PC-9 (cell line): ENCODE results near the gene BFSP1. TPM values are rescaled to one million over a fixed set of nuclear protein-coding genes. Genes with fewer than 3 reads are reported as not detected.

Source experiments
- BruUV-seq: library from RNA; stranded (reverse); fragments of 400-500 nt; replicated peaks from 2 replicates; lab custom pipeline; 2021; lab: Mats Ljungman, UMichigan
- CTCF ChIA-PET: fragments of 300-600 bp; sonication (Branson Sonifier 250); formaldehyde crosslinking; loops from one replicate; lab custom pipeline; 2022; ENCODE audit warnings: antibody characterized with exemption; lab: Charles Lee
- POLR2A ChIA-PET: fragments of 300-600 bp; sonication (Branson Sonifier 250); formaldehyde crosslinking; loops from one replicate; lab custom pipeline; 2022; ENCODE audit warnings: antibody characterized with exemption; ENCODE audit not compliant: unreplicated experiment; lab: Charles Lee
- DNase-seq, 2 experiments: peaks; one replicate each; pipeline versions ENCODE4 v3.0.0 to v3.0.0-alpha.2; 2015 to 2022; ENCODE audit warnings: mixed read lengths in 1 of 2
- H2AFZ ChIP-seq: fragments of 200-600 bp; sonication (generic); 2 replicates; pipeline ENCODE4 v1.8.1; 2017; ENCODE audit warnings: antibody characterized with exemption
- H3F3A ChIP-seq: fragments of 200-600 bp; sonication (generic); 2 replicates; pipeline ENCODE4 v1.8.1; 2017; ENCODE audit warnings: antibody characterized with exemption, mild to moderate bottlenecking, low read depth; ENCODE audit not compliant: insufficient read depth
- H3K27ac ChIP-seq: fragments of 200-600 bp; sonication (generic); 2 replicates; pipeline ENCODE4 v1.6.1; 2016; ENCODE audit warnings: mixed run types
- H3K27me3 ChIP-seq: fragments of 200-600 bp; sonication (generic); 2 replicates; pipeline ENCODE4 v1.6.1; 2016; ENCODE audit warnings: low read depth, mixed run types; ENCODE audit not compliant: insufficient read depth
- H3K36me3 ChIP-seq: fragments of 200-600 bp; sonication (generic); 2 replicates; pipeline ENCODE4 v1.6.1; 2016; ENCODE audit warnings: low read depth, mixed run types
- H3K4me1 ChIP-seq: fragments of 200-600 bp; sonication (generic); replicated peaks from 2 replicates; pipeline ENCODE4 v1.6.1; 2016; ENCODE audit warnings: mixed run types; ENCODE audit not compliant: insufficient read depth
- H3K4me2 ChIP-seq: fragments of 200-600 bp; sonication (generic); 2 replicates; pipeline ENCODE4 v1.6.1; 2017; ENCODE audit warnings: mixed run types
- H3K4me3 ChIP-seq: fragments of 200-600 bp; sonication (generic); 2 replicates; pipeline ENCODE4 v1.6.1; 2016; ENCODE audit warnings: mixed run types
- H3K79me2 ChIP-seq: fragments of 200-600 bp; sonication (generic); 2 replicates; pipeline ENCODE4 v1.6.1; 2017; ENCODE audit warnings: low read depth, mixed run types
- H3K9me2 ChIP-seq: fragments of 200-600 bp; sonication (generic); 2 replicates; pipeline ENCODE4 v1.8.1; 2017; ENCODE audit warnings: mild to moderate bottlenecking; ENCODE audit not compliant: insufficient read depth
- H3K9me3 ChIP-seq: fragments of 200-600 bp; sonication (generic); 2 replicates; pipeline ENCODE4 v1.8.1; 2016; ENCODE audit warnings: low read depth; ENCODE audit not compliant: insufficient read depth
- H4K20me1 ChIP-seq: fragments of 200-600 bp; sonication (generic); 2 replicates; pipeline ENCODE4 v1.8.1; 2017; ENCODE audit not compliant: insufficient read depth
- EZH2 ChIP-seq: fragments of 200-600 bp; sonication (generic); IDR thresholded peaks from 2 replicates; pipeline ENCODE4 v1.8.0; 2017; ENCODE audit warnings: antibody characterized with exemption, low read depth
- intact Hi-C: fragments of 100-400 bp; cut with micrococcal nuclease; formaldehyde crosslinking; loops from one replicate; pipeline ENCODE4 v1.10.0; 2022; ENCODE audit not compliant: unreplicated experiment
- total RNA-seq: library from RNA; stranded (reverse); gene quantifications from 2 replicates; pipeline ENCODE4 v1.2.3, GENCODE V29; 2021
- TF ChIP-seq, protein P1 (sequence below): fragments of 200-600 bp; sonication (generic); conservative IDR thresholded peaks from 2 replicates; pipeline ENCODE4 v1.6.1; 2017; ENCODE audit warnings: mixed run types, antibody characterized with exemption, mild to moderate bottlenecking, moderate library complexity

BFSP1 gene
- total RNA-seq, 1 experiment from 2014 or later = 13.8 TPM

DNA sequence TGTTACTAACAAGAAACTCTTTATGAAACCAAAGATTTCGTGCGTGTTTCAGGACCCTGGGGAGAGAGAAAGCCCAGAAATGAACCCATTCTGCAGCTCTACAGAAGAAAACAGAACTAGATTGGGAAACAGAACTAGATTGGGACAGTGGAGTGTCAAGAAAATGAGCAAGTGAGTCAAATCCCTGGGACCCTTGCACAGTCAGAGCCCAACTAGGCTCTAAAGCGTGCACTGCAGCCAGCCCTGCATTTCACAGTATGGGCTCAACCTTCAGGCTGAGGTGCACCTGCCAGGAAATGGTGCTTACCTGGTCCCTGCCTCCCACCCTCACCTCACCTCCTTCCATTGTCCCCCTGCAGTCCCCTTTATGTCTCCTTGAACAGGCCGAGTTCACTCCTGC, 39.7 kb downstream of the BFSP1 start:
- ChIA-PET CTCF (no interaction called here), POLR2A (interaction anchor here (0.7 kb wide), 1 partner anchor 927 kb away, joined by 3 read pairs; no protein-coding TSS in a partner anchor)
- H3F3A ChIP-seq = no peaks in the 10 kb centered on the region
- no peaks in the 10 kb centered on the region for H3K79me2 ChIP-seq
- H3K4me3 ChIP-seq = no peak overlapping the region
- peaks cover 63% of the 10 kb centered on the region for H3K27me3 ChIP-seq
- no peaks in the 10 kb centered on the region for H3K9me2 ChIP-seq
- H3K27ac ChIP-seq = no peak overlapping the region
- H3K36me3 ChIP-seq = no peaks in the 10 kb centered on the region
- no peak overlapping the region for H2AFZ ChIP-seq
- BruUV-seq = no TSS peak
- H4K20me1 ChIP-seq = no peaks in the 10 kb centered on the region
- H3K9me3 ChIP-seq = no peaks in the 10 kb centered on the region
- DNase-seq = no peak
- TF ChIP-seq, protein P1, sequence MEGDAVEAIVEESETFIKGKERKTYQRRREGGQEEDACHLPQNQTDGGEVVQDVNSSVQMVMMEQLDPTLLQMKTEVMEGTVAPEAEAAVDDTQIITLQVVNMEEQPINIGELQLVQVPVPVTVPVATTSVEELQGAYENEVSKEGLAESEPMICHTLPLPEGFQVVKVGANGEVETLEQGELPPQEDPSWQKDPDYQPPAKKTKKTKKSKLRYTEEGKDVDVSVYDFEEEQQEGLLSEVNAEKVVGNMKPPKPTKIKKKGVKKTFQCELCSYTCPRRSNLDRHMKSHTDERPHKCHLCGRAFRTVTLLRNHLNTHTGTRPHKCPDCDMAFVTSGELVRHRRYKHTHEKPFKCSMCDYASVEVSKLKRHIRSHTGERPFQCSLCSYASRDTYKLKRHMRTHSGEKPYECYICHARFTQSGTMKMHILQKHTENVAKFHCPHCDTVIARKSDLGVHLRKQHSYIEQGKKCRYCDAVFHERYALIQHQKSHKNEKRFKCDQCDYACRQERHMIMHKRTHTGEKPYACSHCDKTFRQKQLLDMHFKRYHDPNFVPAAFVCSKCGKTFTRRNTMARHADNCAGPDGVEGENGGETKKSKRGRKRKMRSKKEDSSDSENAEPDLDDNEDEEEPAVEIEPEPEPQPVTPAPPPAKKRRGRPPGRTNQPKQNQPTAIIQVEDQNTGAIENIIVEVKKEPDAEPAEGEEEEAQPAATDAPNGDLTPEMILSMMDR = no peak
- TF ChIP-seq EZH2 = no peak
- no peak overlapping the region for H3K4me2 ChIP-seq
- H3K4me1 ChIP-seq = no peaks in the 10 kb centered on the region
- intact Hi-C loops = no loop called here

DNA sequence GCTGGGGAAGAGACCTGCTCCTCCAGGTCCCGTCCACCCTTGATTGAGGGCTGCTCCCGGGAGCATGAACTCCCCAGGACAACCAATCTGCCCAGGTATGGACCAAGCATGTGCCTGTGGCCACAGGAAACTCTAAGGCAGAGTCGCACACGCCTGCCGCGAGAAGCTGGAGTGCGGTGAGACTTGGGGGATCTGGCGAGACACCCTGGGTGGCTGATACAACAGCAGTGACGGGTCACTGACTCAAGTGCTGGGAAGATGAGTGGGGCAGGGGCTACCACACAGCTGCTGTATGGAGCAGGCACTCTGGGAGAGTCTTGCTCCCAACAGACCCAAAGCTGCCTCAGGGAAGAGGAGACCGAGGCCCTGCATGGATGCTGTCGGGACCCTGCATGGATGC, 40.1 kb downstream of the BFSP1 start:
- no peaks in the 10 kb centered on the region for H3K4me1 ChIP-seq
- no peak overlapping the region for H3K4me3 ChIP-seq
- no TSS peak for BruUV-seq
- no peak for DNase-seq
- no peaks in the 10 kb centered on the region for H4K20me1 ChIP-seq
- peaks cover 67% of the 10 kb centered on the region for H3K27me3 ChIP-seq
- no peaks in the 10 kb centered on the region for H3K9me2 ChIP-seq
- POLR2A ChIA-PET = no interaction called here
- no peak overlapping the region for H3K4me2 ChIP-seq
- intact Hi-C loops = no loop called here
- H3F3A ChIP-seq = no peaks in the 10 kb centered on the region
- H3K79me2 ChIP-seq = no peaks in the 10 kb centered on the region
- no peaks in the 10 kb centered on the region for H3K36me3 ChIP-seq
- H3K9me3 ChIP-seq = no peaks in the 10 kb centered on the region
- no peak overlapping the region for H2AFZ ChIP-seq
- CTCF ChIA-PET = no interaction called here
- TF ChIP-seq, protein P1 = no peak
- TF ChIP-seq EZH2 = no peak
- H3K27ac ChIP-seq = no peak overlapping the region

DNA sequence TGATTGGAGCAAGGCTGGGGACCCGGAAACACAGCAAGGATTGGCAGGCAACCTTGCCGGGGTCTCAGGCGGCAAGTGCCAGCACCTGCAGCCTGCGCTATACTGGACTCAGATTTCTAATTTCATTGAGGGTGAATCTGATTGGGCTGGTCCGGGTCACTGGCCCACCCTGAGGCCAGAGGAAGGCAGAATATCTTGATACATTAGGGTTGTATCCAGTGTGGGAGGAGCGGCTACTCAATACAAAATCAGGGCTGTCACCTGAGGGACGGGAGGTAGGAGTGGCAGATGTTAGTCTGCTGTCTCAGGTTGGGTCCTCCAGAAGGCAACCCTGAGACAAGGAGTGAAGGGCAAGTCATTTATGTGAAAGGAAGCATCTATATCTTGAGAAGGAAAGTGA, 40.7 kb downstream of the BFSP1 start:
- ChIA-PET CTCF (no interaction called here), POLR2A (no interaction called here)
- intact Hi-C loops = no loop called here
- H4K20me1 ChIP-seq = no peaks in the 10 kb centered on the region
- no peaks in the 10 kb centered on the region for H3F3A ChIP-seq
- H3K4me2 ChIP-seq = no peak overlapping the region
- H3K9me2 ChIP-seq = no peaks in the 10 kb centered on the region
- no peak for TF ChIP-seq EZH2
- TF ChIP-seq, protein P1 = no peak
- H3K4me3 ChIP-seq = no peak overlapping the region
- no peaks in the 10 kb centered on the region for H3K36me3 ChIP-seq
- no peaks in the 10 kb centered on the region for H3K4me1 ChIP-seq
- H3K79me2 ChIP-seq = no peaks in the 10 kb centered on the region
- no peak overlapping the region for H3K27ac ChIP-seq
- DNase-seq = no peak
- BruUV-seq = no TSS peak
- peaks cover 72% of the 10 kb centered on the region for H3K27me3 ChIP-seq
- H2AFZ ChIP-seq = no peak overlapping the region
- H3K9me3 ChIP-seq = no peaks in the 10 kb centered on the region
